ENCODE results near the gene IHH. TPM values are rescaled to one million over a fixed set of nuclear protein-coding genes. Genes with fewer than 3 reads are reported as not detected.

IHH gene
- total and polyA plus RNA-seq, 2 of the 8 experiments (the other 6 are each of a cell fraction or from before 2014, with no cell fraction given), result 0.03 TPM; not detected in 1

- no peaks in the 10 kb centered on the region for H3K23me2 ChIP-seq (ENCODE audit: low read depth, low read length)
- no peaks in the 10 kb centered on the region for H3K4me1 ChIP-seq (replicated peaks in 1 of 4; ENCODE audit: control insufficient read depth in 3 of 4, insufficient read depth in 4 of 4, low read length in 3 of 4)
- H3K9me3 ChIP-seq (ENCODE audit: insufficient read depth in 2 of 2, low read depth in 1 of 2, low read length in 1 of 2), result no peaks in the 10 kb centered on the region
- H3K4me3 ChIP-seq (ENCODE audit: extremely low read depth in 1 of 4, insufficient read depth in 2 of 4, low read depth in 3 of 4, low read length in 4 of 4), result no peak overlapping the region
- no peaks in the 10 kb centered on the region for H3K79me1 ChIP-seq (ENCODE audit: low read depth, low read length)
- no peaks in the 10 kb centered on the region for H3K36me3 ChIP-seq (ENCODE audit: control insufficient read depth in 2 of 4, insufficient read depth in 4 of 4, low read length in 3 of 4)
- no peak for TF ChIP-seq HDAC6 (IDR thresholded peaks at IDR 0.05; ENCODE audit: low read depth, low read length)
- TF ChIP-seq BCL11A (IDR thresholded peaks at IDR 0.05; ENCODE audit: low read depth in 2 of 2, low read length in 2 of 2), result no peak
- no peak for TF ChIP-seq SIN3A (conservative IDR thresholded peaks at IDR 0.05 in 1 of 2, IDR thresholded peaks at IDR 0.05 in 1 of 2; ENCODE audit: low read depth in 1 of 2, low read length in 2 of 2)
- TF ChIP-seq SP2 (IDR thresholded peaks at IDR 0.05; ENCODE audit: low read length), result no peak
- no peak for TF ChIP-seq SP1 (IDR thresholded peaks at IDR 0.05; ENCODE audit: low read depth, low read length)
- H3K4me2 ChIP-seq (ENCODE audit: insufficient read depth in 1 of 2, low read depth in 2 of 2, low read length in 2 of 2), result no peak overlapping the region
- FAIRE-seq, result no peak
- no peak overlapping the region for H4K91ac ChIP-seq (replicated peaks; ENCODE audit: insufficient read length, low read length)
- ChIA-PET POLR2A (ENCODE audit: partially characterized antibody) (interaction anchor here (0.7 to 0.8 kb wide), 2 partner anchors 11 to 131 kb away, joined by 3 read pairs; no protein-coding TSS in a partner anchor), CTCF (ENCODE audit: partially characterized antibody) (interaction anchor here (0.7 to 62.8 kb wide), 6 partner anchors 13 to 70 kb away, joined by 3 to 1777 read pairs (median 14); no protein-coding TSS in a partner anchor)
- H3K14ac ChIP-seq (ENCODE audit: insufficient read length), result no peak overlapping the region
- peaks cover 0 to 4% of the 10 kb centered on the region in 2 experiments for H4K20me1 ChIP-seq (replicated peaks in 1 of 2; ENCODE audit: control insufficient read depth in 1 of 2, insufficient read depth in 2 of 2, low read length in 2 of 2)
- no peak overlapping the region for H3K4ac ChIP-seq (replicated peaks; ENCODE audit: insufficient read length, low read depth, low read length)
- no peak overlapping the region for H2BK120ac ChIP-seq (replicated peaks; ENCODE audit: low read depth, low read length)
- no peak overlapping the region for H2AK5ac ChIP-seq (ENCODE audit: low read depth, low read length)
- DNase-seq (ENCODE audit: low read depth in 1 of 2, low spot score in 2 of 2), result no peak
- H3K18ac ChIP-seq (ENCODE audit: extremely low read depth, low read length), result no peak overlapping the region
- no peak overlapping the region for H2BK5ac ChIP-seq (ENCODE audit: low read depth, low read length)
- no peak overlapping the region for H2AFZ ChIP-seq (ENCODE audit: low read length)
- no peaks in the 10 kb centered on the region for H3K27me3 ChIP-seq (replicated peaks in 1 of 4; ENCODE audit: control insufficient read depth in 3 of 4, extremely low read depth in 1 of 4, insufficient read depth in 3 of 4, low read length in 3 of 4)
- H2BK15ac ChIP-seq (ENCODE audit: low read length), result no peak overlapping the region
- no peak overlapping the region for H2BK20ac ChIP-seq (ENCODE audit: low read length)
- H3K27ac ChIP-seq (ENCODE audit: low read depth, low read length), result no peak overlapping the region
- no peak overlapping the region for H3K9ac ChIP-seq (replicated peaks in 1 of 4; ENCODE audit: extremely low read depth in 1 of 4, low read depth in 3 of 4, low read length in 3 of 4)
- no peaks in the 10 kb centered on the region for H3K79me2 ChIP-seq (ENCODE audit: control insufficient read depth in 1 of 2, insufficient read depth in 2 of 2, low read length in 2 of 2)
- no peak overlapping the region for H2BK12ac ChIP-seq (ENCODE audit: low read depth, low read length)
- no peak overlapping the region for H4K8ac ChIP-seq (ENCODE audit: extremely low read depth, insufficient read depth, low read length)
- no peak overlapping the region for H3K56ac ChIP-seq (replicated peaks; ENCODE audit: insufficient read length, low read depth, low read length)
- H4K5ac ChIP-seq (ENCODE audit: insufficient read length, low read depth, low read length), result no peak overlapping the region
- H3K23ac ChIP-seq (ENCODE audit: insufficient read length), result no peak overlapping the region
These were observed 25.5 kb upstream of the IHH start for GRCh38 chr2:219086196-219086595.

Measured in H1 (cell line).